Measurements from ENCODE around the gene MYL1.

- TF ChIP-seq CTCF (IDR thresholded peaks at IDR 0.05; ENCODE audit: insufficient read depth, low read depth, low read length) (no peak), EZH2 (IDR thresholded peaks at IDR 0.05; ENCODE audit: insufficient read depth, low read length) (no peak)
These were observed 8.0 kb upstream of the MYL1 start for GRCh38 chr2:210323003-210323402.

Data from astrocyte (in vitro differentiated cells and primary cell).